ENCODE measurements around the gene KRTAP26-1.

Gene KRTAP26-1

GRCh38 chr21:30333736-30334135 lies 13.6 kb upstream of the KRTAP26-1 start:
- TF ChIP-seq CTCF (IDR thresholded peaks at IDR 0.05; ENCODE audit: control insufficient read depth, insufficient read depth, low read depth, low read length, missing control alignments), result no peak
- no peak overlapping the region for H3K4me3 ChIP-seq (ENCODE audit: control insufficient read depth, low read depth, low read length)
- DNase-seq (ENCODE audit: low read depth), result no peak

GRCh38 chr21:30332681-30333080 lies 12.6 kb upstream of the KRTAP26-1 start:
- no peak for DNase-seq (ENCODE audit: low read depth)
- no peak for TF ChIP-seq CTCF (IDR thresholded peaks at IDR 0.05; ENCODE audit: control insufficient read depth, insufficient read depth, low read depth, low read length, missing control alignments)
- H3K4me3 ChIP-seq (ENCODE audit: control insufficient read depth, low read depth, low read length), result no peak overlapping the region

GRCh38 chr21:30329203-30329875 lies 9.2 kb upstream of the KRTAP26-1 start:
- no peak for TF ChIP-seq CTCF (IDR thresholded peaks at IDR 0.05; ENCODE audit: control insufficient read depth, insufficient read depth, low read depth, low read length, missing control alignments)
- no peak for DNase-seq (ENCODE audit: low read depth)
- no peak overlapping the region for H3K4me3 ChIP-seq (ENCODE audit: control insufficient read depth, low read depth, low read length)

GRCh38 chr21:30326390-30326789 lies 6.3 kb upstream of the KRTAP26-1 start:
- TF ChIP-seq CTCF (IDR thresholded peaks at IDR 0.05; ENCODE audit: control insufficient read depth, insufficient read depth, low read depth, low read length, missing control alignments), result no peak
- no peak for DNase-seq (ENCODE audit: low read depth)
- H3K4me3 ChIP-seq (ENCODE audit: control insufficient read depth, low read depth, low read length), result no peak overlapping the region

- DNase-seq (ENCODE audit: low read depth), result no peak
- no peak overlapping the region for H3K4me3 ChIP-seq (ENCODE audit: control insufficient read depth, low read depth, low read length)
- no peak for TF ChIP-seq CTCF (IDR thresholded peaks at IDR 0.05; ENCODE audit: control insufficient read depth, insufficient read depth, low read depth, low read length, missing control alignments)
Measured at GRCh38 chr21:30315701-30316100, 4.4 kb downstream of the KRTAP26-1 start.

- H3K4me3 ChIP-seq (ENCODE audit: control insufficient read depth, low read depth, low read length), result no peak overlapping the region
- no peak for DNase-seq (ENCODE audit: low read depth)
- TF ChIP-seq CTCF (IDR thresholded peaks at IDR 0.05; ENCODE audit: control insufficient read depth, insufficient read depth, low read depth, low read length, missing control alignments), result no peak
Measured at GRCh38 chr21:30306884-30307283, 13.2 kb downstream of the KRTAP26-1 start.
